Chondrocyte (in vitro differentiated cells): ENCODE data around the gene PRUNE2. TPM values are rescaled to one million over a fixed set of nuclear protein-coding genes. Genes with fewer than 3 reads are reported as not detected.

Source experiments
- DNase-seq: peaks from one replicate; pipeline ENCODE4 v3.0.0; 2021; ENCODE audit warnings: mixed read lengths, low spot score
- H3K27ac Mint-ChIP-seq: one replicate; pipeline ENCODE4 v1.8.0; 2021; ENCODE audit warnings: mild to moderate bottlenecking, moderate library complexity, mixed read lengths; ENCODE audit not compliant: unreplicated experiment
- H3K27me3 Mint-ChIP-seq: 2 replicates; pipeline ENCODE4 v1.8.0; 2021; ENCODE audit warnings: low read depth, mixed read lengths
- H3K36me3 Mint-ChIP-seq: 2 replicates; pipeline ENCODE4 v1.8.0; 2021; ENCODE audit warnings: low read depth, mixed read lengths
- H3K4me1 Mint-ChIP-seq: 2 replicates; pipeline ENCODE4 v1.8.0; 2021; ENCODE audit warnings: low read depth, mild to moderate bottlenecking, mixed read lengths
- H3K4me3 Mint-ChIP-seq: one replicate; pipeline ENCODE4 v1.8.0; 2021; ENCODE audit warnings: mild to moderate bottlenecking, moderate library complexity, mixed read lengths; ENCODE audit not compliant: unreplicated experiment
- H3K9me3 Mint-ChIP-seq: 2 replicates; pipeline ENCODE4 v1.8.0; 2021; ENCODE audit warnings: low read depth, mixed read lengths
- CTCF ChIP-seq: fragments of 200-600 bp; sonication (generic); IDR thresholded peaks from 2 replicates; pipeline ENCODE4 v1.5.0; 2021; ENCODE audit warnings: antibody characterized with exemption, mild to moderate bottlenecking, moderate library complexity
- total RNA-seq: library from RNA; stranded (reverse); gene quantifications from 3 replicates; pipeline ENCODE4 v1.2.1, GENCODE V29; 2021

Gene PRUNE2
- total RNA-seq, 1 donor from 2014 or later: 10.5 TPM

GRCh38 chr9:76873821-76874220 lies 32.1 kb downstream of the PRUNE2 start:
- peaks cover 19% of the 10 kb centered on the region for H3K4me1 Mint-ChIP-seq

GRCh38 chr9:76873056-76873792 lies 32.7 kb downstream of the PRUNE2 start:
- Mint-ChIP-seq H3K9me3 (peaks cover 2% of the 10 kb centered on the region), H3K27me3 (peaks cover 7% of the 10 kb centered on the region), H3K4me3 (peak overlapping the region; percentile 31), H3K4me1 (peaks cover 20% of the 10 kb centered on the region), H3K27ac (no peak overlapping the region), H3K36me3 (no peaks in the 10 kb centered on the region)
- peak; percentile 24 for TF ChIP-seq CTCF
- DNase-seq: no peak

More at GRCh38 chr9:76873821-76874220, 32.1 kb downstream of the PRUNE2 start:
- peaks cover 2% of the 10 kb centered on the region for H3K9me3 Mint-ChIP-seq
- H3K36me3 Mint-ChIP-seq: no peaks in the 10 kb centered on the region
- no peak overlapping the region for H3K4me3 Mint-ChIP-seq
- H3K27ac Mint-ChIP-seq: no peak overlapping the region
- H3K27me3 Mint-ChIP-seq: peaks cover 6% of the 10 kb centered on the region
- TF ChIP-seq CTCF: no peak
- no peak for DNase-seq

GRCh38 chr9:76868897-76869296 lies 37.0 kb downstream of the PRUNE2 start:
- DNase-seq: no peak
- H3K36me3 Mint-ChIP-seq: no peaks in the 10 kb centered on the region
- H3K4me3 Mint-ChIP-seq: no peak overlapping the region
- H3K27me3 Mint-ChIP-seq: peaks cover 9% of the 10 kb centered on the region
- H3K27ac Mint-ChIP-seq: no peak overlapping the region
- H3K4me1 Mint-ChIP-seq: peaks cover 21% of the 10 kb centered on the region
- H3K9me3 Mint-ChIP-seq: no peaks in the 10 kb centered on the region
- no peak for TF ChIP-seq CTCF

GRCh38 chr9:76866689-76867088 lies 39.2 kb downstream of the PRUNE2 start:
- Mint-ChIP-seq H3K9me3 (no peaks in the 10 kb centered on the region), H3K36me3 (no peaks in the 10 kb centered on the region), H3K27ac (peak overlapping the region; percentile 61), H3K4me1 (peaks cover 16% of the 10 kb centered on the region), H3K27me3 (peaks cover 2% of the 10 kb centered on the region), H3K4me3 (no peak overlapping the region)
- no peak for DNase-seq
- TF ChIP-seq CTCF: no peak

- Mint-ChIP-seq H3K27me3 (peaks cover 2% of the 10 kb centered on the region), H3K9me3 (no peaks in the 10 kb centered on the region), H3K4me1 (peaks cover 13% of the 10 kb centered on the region), H3K36me3 (no peaks in the 10 kb centered on the region), H3K27ac (no peak overlapping the region), H3K4me3 (no peak overlapping the region)
- no peak for DNase-seq
- TF ChIP-seq CTCF: no peak
These were observed 42.1 kb downstream of the PRUNE2 start for GRCh38 chr9:76863832-76864231.
